Umbilical cord (tissue), 2 donors: ENCODE data around the gene LRRC10B. TPM values are rescaled to one million over a fixed set of nuclear protein-coding genes. Genes with fewer than 3 reads are reported as not detected.

Source experiments
- DNase-seq: peaks from one replicate; pipeline ENCODE4 v3.0.0-alpha.2; 2015; ENCODE audit warnings: low spot score
- total RNA-seq: library from RNA; depleted of rRNA; stranded (reverse); fragments of >200 nt; gene quantifications from one replicate; pipeline ENCODE4 v1.2.3, GENCODE V29; 2014; ENCODE audit warnings: low replicate concordance; ENCODE audit not compliant: insufficient read depth

Gene LRRC10B
- total RNA-seq, 1 donor from 2014 or later = not detected

DNA sequence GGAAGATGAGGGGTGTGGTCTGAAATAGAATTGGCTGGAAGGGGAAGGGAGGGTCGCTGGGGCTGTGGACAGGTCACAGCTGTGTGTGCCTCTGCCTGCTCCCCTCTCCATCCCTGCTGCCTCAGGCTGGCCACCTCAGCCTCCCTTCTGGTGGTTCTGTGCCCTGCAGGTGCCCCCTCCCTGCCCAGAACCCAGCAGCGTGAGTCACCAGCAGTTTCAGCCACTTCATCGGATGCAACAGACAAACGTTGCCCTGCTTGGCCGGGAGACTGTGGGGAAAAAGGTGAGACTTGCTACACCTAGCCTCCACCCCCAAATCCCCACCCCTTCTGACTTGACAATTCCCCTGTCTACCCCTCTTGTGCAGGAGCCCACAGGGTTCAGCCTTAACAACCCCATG lies 21.8 kb upstream of the LRRC10B start:
- no peak for DNase-seq

GRCh38 chr11:61487342-61488025 lies 21.1 kb upstream of the LRRC10B start:
- DNase-seq = no peak

DNA sequence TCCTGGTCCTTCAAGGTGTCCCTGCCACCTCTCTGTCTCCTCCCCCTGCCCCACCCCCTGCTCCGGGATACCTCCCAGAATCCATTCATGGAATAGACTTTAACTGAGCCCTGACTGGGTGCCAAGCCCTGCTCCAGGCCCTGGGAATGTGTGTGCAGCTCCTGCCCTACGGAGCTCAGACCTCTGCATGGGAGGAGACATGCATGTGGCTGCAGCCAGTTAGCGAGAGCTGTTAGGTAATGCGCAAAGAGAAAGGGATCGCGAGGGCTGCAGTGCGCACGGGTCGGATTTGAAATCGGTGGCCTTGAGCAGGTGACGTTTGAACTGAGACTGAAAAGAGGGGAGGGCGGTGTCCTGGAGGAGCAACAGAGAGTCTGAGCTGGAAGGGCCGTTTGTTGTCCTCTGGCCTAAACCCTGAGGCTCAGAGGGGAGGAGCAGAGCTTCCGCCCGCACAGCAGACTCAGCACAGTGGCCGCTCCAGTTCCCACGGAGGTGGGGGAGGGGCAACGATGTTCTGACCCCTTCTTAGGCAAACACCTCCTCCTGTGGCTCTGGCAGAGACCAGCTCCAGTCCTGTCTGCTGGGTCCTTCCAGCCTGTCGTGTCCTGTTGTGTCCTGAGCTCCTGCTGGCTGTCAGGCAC lies 19.8 kb upstream of the LRRC10B start:
- peak; percentile 56 for DNase-seq

DNA sequence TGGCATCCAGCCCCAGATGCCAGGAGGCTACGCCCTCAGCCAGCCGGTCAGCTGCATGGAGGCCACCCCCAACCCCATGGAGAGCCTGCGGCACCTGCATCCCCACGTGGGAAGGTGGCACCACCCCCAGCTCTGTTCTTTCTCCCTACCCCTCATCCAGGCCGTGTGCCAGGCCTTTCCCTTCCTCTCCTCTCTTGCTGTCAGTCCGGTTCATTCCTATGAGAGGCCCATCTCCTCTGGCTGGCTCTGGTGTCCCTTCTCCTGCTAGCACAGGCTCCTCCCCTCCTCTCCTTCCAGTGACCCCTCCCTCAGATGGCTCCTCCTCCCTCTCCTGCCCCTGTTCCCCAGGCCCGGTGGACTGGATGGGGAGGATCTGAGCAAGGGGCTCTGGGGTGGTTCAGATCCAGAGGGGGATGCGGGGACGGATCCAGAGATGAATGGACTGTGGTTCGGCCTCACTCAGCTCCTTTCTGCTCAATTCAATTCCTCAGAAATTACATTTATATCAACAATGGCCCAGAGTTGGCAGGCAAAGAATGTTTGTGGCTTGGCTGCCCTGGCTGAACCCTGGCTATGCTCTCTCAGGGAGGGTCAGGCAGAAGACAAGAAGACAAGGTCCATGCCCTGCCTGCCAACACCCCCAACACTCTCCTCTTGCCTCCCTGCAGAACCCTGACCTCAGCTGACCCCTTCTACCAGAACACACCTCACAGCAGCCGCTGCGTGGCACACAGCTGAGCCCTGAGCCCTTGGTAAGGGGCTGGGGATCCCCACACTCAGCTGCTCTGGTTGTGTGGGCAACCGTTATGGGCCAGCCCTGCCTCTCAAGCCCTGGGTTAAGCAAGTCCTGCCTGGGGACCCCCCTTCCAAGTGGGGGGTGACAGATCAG lies 18.5 kb upstream of the LRRC10B start:
- peak; percentile 73 for DNase-seq

GRCh38 chr11:61491736-61492395 lies 16.7 kb upstream of the LRRC10B start:
- DNase-seq = no peak

- DNase-seq = no peak
Measured at GRCh38 chr11:61494381-61494961, 14.1 kb upstream of the LRRC10B start.

DNA sequence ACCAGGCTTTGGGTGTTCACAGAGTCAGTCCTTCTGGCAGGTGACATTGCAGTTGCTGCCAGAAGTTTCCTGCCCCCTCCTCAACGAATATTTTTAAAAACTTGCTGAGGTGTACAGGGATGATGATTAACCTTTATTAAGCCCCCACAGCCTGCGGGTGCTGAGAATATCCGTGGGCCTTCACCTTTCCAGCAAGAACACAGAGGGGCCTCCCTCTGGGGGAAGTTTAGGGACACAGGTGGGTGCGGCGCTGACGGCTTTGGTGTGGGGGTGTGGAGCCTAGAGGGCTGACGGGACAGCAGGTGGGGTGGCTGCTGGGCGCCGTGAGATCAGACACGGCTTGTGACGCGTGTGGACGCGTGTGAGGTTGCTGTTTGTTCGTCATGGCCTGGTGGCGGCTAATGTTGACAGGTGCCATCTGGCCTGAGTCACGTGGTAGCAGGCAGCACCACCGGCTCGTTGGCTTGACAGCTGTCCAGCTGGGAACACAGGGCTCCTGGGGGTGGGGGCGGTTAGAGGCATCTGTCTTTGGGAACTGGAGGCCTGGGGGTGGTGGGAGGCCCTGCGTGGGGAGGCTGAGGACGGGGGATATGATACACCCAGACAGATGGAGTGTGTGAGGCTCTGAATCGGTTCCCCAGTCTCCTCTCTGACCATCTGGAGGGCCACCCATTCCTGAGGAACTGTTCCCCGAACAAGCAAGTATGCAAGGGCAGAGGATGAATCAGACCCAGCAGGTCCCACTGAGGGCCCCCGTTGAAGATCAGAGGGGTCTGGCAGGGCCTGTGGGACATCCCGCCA lies 12.5 kb upstream of the LRRC10B start:
- no peak for DNase-seq

- DNase-seq = no peak
Measured at GRCh38 chr11:61496602-61497400, 11.7 kb upstream of the LRRC10B start.

DNA sequence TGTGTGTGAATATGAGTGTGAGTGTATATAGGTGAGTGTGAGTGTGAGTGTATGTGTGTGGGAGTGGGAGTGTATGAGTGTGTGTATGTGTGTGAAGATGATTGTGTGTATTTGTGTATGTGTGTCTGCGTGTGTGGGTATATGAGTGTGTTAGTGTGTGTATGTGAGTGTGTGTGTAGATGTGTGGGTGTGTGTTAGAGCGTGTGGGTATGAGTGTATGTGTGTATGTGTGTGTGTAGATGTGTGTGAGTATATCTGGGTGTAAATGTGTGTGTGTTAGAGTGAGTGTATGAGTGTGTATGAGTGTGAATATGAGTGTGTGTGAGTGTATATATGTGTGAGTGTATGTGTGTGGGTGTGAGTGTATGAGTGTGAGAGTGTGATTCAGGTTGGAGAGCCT lies 11.1 kb upstream of the LRRC10B start:
- DNase-seq = no peak

DNA sequence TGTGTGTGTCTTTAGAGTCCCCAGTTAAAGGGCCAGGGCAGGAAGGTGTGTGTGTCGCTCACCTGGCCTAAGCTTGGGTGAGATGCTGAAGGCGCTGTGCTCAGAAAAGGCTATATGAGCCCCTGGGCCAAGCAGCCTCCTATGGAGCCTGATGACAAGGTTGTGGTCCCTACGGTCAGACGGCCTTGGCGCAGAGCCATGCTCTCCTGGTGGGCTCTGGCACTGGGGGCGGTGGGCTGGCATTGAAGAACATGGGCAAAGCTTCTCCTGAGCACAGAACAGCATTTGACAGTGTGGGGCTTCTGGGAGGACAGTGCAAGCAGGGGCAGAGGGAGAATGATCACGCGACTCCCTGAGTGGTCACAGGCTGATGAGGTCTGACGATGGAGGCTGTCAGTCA lies 10.7 kb upstream of the LRRC10B start:
- no peak for DNase-seq

DNA sequence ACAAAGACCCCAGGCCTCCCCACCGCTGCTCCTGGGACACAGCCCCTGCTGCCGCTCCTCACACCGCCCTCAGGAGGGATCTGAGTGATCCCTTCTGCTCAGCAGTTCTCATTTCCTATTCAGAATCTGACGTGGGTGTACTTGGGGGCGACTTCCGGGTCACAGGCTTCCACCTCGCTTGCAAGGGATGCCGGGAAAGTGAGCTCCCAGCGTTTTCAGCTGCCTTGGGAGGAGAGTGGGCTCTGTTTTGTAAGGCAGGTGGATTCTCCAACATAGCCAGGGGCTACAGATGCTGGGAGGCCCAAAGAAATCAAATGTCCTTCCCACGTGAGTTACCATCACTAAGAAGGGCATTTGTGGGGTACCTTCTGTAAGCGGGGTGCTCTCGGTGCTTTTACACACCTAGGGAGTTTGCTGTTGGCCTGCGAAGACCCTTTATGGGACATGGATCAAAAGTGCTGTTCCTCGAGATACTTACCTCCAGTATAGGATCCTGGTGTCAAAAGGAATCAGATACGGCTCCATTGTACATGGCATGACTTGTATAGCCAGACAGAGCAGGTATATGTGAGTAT lies 9.7 kb upstream of the LRRC10B start:
- DNase-seq = no peak

- DNase-seq = no peak
Measured at GRCh38 chr11:61499816-61500491, 8.6 kb upstream of the LRRC10B start.

DNA sequence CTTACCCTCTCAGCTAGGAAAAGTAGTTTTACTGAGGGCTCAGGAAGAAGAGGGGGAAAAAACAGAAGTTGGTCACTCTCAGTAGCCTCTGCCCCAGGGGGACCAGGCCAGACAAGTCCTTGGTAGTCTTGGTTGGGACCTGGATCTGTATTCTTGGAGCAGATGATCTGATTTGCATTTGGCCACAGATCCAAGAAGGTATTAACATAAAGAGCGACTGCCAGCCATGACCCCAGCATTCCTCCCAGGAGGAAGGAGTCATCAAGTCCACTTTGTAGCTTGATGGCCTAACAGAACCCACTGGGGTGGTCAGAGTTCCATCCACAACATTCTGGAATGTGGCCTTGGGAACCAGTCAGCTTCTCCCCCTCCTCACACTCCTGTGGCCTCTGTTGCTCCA lies 6.0 kb upstream of the LRRC10B start:
- DNase-seq = no peak

- no peak for DNase-seq
Measured at GRCh38 chr11:61503135-61503770, 5.3 kb upstream of the LRRC10B start.

- no peak for DNase-seq
Measured at GRCh38 chr11:61505106-61505505, 3.4 kb upstream of the LRRC10B start.

DNA sequence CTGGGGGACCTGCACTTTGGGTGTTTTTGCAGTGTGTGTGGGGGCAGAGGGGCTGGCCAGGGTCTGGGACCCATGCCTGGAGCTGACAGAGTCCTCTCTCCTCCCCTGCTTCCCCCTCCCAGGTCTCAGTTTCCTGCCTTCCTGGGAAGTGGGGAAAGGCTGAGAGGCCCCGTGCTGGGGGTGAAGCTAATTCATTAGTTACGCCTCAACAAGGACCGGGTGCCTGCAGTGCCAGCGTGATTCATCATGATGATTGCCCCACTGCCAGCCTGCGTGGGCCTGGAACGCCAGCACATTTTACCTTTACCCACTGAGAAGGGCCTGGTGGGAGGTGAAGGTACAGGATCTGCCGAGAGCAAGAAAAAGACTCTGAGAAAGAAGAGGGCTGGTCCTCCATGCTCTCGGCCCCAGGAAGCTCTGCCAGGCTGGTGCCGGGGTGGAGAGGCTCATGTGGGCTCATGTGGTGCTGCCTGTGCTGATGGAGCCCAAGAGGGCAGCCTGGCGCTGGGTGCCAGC lies 2.9 kb upstream of the LRRC10B start:
- DNase-seq = no peak

GRCh38 chr11:61507012-61507768 lies 1.4 kb upstream of the LRRC10B start:
- DNase-seq = no peak
